GM19035 (cell line): ENCODE results near the gene SYNE3.

Experiments used
- ATAC-seq: cut with Tn5 transposase; IDR thresholded peaks from one replicate; pipeline ENCODE4 v1.9.1; 2021; ENCODE audit not compliant: unreplicated experiment

SYNE3 gene

DNA sequence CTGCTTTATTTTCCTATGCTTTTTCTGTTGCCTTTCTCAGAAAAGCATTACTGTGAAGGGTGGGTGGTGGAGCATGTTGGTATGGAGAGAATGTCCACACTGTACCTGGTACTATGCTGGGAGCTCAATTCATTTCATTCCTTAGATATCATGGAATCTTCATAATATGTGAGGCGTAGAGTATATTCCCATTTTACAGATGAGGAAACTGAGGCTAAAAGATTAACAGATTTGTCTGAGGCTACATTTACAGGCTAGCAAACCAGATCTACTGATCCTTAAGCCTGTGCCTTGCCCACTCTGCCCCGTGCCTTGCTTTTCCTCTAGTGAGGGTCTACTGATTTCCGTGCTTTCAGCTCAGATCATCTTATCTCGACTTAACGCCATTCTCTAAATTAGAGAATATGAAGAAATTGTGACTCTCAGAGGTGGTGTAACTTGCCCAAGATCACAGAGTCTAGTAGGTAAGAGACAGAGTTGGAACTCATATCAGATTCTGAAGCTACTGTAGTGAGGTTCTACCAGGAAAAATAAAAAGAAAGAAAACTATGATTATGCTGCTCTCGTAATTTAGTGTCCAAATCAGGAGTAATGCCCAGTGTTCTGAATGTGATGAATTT, 23.9 kb upstream of the SYNE3 start:
- ATAC-seq: no peak

DNA sequence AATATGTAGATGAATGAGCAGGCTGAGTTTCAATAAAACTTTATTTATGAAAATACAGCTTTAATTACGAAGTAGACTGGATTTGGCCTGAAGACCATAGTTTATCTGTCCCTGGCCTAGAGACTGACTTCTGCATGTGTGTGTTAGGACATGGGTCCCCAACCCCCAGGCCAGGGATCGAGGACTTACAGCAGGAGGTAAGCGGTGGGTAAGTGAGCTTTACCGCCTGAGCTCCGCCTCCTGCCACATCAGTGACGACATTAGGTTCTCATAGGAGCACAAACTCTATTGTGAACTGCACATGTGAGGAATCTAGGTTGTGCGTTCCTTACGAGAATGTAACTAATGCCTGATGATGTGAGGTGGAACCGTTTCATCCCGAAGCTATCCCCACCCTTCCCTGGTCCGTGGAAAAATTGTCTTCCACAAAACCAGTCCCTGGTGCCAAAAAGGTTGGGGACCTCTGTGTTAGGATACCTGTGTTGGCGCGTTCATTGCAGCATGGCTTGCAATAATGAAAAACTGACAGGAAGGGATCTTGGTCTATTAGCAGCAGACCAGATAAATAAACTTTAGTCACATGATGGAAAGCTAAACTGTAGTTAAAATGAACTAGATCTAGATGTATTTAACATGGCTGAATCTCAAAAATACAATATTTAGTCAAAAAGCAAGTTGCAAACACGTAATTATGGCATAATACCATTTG, 22.5 kb upstream of the SYNE3 start:
- ATAC-seq: no peak

DNA sequence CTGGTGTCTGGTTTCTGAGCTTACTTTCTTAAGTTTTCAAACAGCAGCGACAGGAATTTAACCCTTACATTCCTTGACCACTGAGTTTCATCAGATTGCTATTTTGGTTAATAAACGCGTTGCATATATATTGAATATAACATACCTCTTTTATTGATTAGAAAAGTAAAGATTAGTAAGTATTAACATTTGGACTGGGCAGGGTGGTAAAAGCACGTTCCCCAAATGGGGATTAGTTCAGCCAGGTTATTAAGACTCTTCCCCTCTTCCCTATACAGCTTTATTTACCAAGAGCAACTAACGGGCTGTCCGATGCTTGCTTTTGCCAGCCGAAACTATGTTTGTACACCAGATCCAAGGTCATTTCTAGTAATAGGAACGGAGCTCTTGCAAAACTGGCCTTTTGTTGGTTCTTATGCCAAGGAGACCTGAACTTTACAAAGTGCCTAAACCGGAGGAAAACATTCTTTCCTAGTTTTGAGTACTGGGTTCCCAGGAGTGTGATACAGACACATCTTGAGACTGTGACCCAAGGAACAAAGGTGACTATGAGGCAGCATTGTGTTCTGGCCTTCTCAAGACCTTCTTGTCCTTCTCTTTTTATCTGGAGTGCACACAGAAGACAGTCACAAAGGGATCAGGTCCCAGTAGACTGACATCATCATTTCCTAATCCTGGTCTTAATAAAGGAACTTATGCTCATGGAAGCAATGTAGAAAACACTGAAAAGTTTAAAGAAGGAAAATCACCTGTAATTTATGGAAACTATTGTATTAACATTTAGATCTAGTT, 21.0 kb upstream of the SYNE3 start:
- no peak for ATAC-seq

DNA sequence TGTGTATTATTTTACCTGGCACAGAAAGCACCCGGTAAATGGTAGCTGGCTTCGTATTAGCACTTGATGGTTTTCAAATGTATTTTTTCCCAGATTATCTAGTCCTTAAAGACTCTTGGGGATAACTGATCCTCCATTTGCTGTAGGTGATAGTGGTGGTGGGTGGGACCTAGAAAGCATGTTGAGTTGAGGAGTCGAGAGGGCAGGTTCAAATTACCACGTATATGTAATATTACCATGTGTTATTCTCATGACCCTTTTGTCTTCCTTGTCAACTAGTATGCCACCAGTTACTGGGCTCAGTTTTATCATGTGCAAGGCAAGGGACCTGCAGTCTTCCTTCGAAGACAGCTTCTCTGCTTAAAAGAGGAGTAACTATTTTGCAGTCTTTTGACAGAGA, 20.2 kb upstream of the SYNE3 start:
- ATAC-seq: no peak

DNA sequence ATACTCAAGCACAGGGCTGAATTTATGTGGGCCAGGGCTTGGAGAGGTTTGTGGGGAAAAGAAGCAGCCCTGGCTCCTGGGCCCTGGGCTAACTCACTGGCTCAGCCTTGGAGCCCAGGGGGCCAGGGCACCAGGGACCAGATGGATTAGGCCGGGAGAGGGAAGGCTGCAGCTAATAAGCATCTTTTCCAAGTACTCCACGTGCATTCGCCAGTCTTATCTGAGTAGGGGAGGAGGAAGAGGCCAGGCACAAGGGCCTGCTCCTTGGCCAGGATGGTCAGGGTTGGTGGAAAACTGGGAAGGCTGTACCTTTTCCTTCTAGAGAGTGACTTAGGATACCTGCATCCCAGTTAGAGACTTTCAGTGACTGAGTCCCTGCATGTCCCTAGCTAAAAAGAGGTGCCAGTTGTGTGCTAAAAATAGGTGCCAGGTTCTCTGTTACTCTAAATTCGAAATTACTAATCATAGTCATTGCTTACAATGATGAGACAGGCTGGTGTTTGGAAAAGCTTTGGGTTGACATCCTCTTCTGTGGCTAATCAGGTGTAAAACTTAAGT, 19.7 kb upstream of the SYNE3 start:
- ATAC-seq: no peak

DNA sequence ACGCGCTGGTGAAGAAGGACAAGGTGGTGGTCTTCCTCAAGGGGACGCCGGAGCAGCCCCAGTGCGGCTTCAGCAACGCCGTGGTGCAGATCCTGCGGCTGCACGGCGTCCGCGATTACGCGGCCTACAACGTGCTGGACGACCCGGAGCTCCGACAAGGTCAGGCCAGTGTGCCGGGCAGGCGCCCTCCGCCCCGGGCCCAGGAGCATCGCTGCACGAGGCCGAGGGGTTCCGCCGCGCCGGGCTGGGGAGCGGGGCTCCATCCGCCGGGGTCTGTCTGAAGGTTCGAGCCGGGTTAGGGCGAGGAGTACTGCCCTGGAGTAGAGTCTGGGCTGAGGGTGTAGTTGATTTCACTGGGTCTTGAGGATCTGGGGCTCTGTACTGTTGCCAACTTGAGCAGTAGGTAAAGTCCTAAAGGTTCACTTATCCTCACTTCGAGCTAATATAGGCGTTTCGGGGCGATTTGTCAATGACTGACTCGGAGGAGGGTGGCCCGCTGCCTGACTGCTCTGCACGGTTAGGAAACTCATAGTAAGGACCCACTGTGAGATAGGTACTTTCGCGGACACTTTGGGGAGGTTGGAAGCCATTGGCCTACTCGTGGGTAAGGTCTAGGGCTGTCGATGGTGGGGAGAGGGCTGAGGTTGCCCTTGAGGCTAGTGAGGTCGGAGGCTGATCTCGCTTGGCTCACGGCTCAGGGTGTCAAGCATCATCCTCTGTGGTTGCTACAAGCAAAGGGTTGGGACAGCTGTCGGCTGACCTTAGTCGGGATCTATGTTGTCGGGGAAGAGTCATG, 19.0 kb upstream of the SYNE3 start:
- ATAC-seq: peak; percentile 5

DNA sequence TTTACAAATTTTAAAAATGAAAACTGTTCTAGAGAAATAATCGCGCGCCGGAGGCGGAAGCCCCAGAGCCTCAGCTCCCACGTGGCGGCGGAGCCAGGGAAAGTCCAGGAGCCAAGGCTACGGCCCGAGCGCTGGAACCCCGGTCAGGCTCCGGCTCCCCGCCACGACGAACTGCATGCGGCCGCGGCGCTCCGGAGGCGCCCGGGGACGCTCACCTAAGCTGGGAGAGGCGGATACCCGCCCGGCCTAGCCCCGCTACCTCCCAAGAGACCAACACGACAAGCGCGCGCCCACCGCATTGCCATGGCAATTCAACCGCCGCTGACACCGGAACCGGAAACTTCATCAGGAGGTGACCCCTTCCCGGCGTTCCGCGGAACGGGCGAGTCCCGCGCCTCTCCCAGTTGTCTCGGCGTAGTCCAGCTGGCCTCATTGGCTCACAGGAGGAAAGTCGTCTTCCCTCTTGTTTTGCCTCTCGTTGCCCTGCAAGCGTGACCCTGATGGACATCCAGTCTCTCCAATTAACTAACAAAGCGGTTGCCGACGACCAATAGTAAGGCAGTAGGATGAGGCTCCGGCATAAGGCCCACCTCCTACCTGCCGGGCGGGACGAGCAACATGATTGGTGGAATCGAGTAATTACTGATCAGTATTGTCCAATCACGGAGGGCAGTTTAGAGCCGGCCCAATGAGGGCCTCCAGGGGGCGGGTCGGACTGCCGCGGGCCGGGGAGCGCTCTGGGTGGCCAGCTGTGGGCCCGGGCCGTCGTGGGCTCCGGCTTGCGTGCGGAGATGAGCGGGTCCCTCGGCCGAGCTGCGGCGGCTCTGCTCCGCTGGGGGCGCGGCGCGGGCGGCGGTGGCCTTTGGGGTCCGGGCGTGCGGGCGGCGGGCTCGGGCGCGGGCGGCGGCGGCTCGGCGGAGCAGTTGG, 18.1 kb upstream of the SYNE3 start, which contains the start of gene GLRX5:
Gene GLRX5 (plus strand): TSS at position 752 of the 927 bp plus-strand sequence. CDS start 40 bp downstream, at position 792.
- peak; percentile 88 for ATAC-seq

DNA sequence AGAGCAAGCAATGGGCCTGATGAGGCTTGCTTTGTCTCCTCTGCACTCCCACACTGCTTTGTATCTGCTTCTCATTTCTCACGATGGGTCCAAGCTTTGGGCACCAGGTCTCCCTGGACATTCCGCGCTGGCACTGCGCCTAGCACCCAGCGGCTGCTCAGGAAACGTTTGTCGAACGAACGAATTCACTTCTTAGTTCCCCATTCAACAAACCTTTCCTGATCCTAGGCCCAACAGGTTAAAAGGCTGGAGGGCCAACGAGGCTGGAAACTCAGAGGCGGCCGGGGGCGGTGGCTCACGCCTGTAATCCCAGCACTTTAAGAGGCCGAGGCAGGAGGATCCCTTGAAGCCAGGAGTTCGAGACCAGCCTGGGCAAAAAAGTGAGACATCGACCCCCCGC, 17.4 kb upstream of the SYNE3 start:
- ATAC-seq: no peak

DNA sequence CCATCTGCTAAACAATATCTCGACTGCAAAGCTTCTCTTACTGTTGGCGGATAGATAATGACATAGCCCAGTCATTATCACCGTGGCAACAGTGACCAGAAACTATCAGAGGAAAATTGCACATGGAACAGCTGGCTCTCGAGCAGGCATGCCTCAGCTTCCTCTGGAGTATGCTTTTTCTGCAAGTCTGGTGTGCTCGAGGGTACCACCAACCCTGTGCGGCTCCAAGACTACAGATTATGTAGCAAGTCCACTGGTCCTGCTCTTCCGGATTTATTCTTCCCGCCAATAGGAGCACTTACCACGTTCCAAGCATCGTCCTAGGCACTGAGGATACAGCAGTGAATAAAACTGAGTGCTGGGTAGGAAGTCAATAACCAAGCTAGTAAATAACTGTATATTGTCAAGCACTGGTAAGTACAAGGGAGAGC, 17.0 kb upstream of the SYNE3 start:
- ATAC-seq: no peak

DNA sequence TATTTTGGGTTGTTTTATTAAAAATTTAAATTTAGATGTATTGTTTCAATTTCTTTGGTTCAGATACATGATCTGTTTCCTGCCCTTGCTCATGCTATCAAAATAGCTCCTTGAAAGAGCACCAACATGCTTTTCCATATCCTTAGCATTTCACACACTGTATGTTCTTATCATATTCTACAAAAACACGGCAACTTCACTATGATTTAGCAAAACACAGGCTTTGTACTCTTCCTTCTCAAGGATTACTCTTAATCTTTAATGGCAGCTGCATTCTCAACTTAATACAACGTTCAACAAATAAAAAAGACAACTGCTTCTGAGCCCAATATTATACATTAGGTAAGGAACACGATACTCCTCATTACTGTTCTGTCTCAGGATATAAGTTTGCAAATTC, 15.5 kb upstream of the SYNE3 start:
- no peak for ATAC-seq

DNA sequence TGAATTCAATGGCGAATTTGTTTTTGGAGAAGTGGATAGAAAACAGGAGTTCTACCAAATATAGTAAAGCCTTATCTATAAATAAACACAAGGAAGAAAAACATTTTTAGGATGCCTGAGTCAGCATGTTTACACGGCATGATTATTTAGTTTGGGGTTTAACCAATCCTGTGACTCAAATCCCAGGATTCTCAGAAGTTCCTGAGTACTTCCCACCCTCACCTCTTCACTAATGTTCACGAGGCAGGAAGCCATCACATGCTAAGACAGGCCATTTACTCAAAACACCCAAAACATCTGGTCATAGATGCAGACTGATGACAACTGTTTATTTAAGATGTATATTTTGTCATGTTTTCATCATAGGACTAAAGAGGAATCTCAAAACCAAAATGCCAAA, 15.0 kb upstream of the SYNE3 start:
- no peak for ATAC-seq

DNA sequence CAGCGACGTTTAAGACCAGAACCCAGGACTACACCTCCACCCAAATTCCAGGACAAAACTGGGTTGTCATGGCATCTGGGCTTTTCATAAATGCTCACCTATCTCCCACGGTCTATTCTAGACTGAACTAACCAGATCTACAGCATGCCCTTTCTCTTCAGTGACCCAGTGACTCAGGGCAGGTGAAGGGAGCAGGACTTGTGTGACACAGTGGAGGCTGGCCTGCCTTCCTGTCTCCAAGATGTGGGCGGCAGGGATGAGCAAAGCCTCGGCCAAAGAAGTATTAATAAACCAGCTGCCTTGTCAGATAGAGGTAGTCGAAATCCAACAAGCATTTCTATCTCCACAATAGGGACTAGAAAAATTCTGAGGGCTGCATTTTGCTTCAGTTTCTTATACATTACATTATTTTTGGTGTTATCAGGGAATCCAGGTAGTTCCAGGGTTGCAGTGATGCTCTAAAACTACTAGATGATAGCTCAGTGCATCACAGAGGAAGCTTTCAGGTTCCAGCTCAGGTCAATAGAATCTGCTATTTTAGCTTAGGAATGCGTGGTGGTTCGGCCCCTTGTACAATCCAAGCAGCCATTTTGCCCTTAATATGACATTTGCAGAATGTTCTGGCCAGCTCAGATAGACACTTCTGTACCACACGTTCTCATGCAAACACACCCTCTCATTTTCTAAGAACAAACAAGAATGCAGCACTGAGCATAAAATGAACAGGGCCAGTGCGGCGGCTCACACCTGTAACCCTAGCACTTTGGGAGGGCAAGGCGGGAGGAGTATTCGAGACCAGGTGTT, 14.2 kb upstream of the SYNE3 start:
- ATAC-seq: no peak

DNA sequence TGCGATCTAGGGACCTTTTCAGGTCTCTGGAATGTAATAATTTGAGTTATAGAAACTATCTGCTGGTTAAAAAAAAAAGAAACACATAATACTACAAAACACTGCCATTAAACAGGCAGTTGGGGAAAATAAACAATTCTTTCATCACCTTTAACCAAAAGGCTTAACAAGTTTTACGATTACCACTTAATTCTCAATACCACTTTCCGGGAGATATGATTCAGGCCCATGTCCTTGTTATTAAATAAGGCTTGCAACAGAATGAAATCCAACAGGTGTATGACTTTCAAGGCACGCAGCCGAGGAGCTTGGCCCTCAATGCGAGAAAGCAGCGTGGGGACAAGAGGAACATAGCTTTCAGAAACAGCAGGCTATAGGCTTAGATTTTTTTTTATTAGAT, 12.8 kb upstream of the SYNE3 start:
- no peak for ATAC-seq

DNA sequence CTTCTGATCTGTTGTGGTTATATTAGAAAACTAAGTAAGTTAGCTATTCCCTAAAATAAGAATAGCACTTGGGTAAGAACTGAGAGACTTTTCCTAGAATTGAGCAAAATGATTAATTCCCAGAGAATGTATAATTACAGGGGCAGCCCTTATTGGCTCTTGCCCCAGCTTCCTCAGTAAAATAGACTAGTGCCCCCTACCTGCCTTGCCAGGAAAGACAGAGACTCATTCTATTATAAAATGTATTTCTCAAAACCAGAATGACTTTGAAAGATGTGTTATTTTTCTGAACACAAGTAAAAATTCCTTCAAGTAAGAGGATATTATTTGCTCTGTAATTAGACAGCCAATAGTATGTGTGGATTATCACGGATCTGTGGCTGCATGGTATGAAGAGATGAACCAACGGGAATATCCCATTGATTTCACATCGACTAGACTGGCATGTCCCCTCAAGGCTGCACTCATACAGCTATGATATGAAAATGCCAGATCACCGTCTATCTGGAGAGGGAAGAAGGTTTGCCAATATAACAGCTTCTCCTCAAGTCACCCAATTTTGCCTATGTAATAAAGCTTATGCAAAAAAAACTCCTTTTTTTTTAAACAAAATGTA, 11.0 kb upstream of the SYNE3 start:
- ATAC-seq: no peak

DNA sequence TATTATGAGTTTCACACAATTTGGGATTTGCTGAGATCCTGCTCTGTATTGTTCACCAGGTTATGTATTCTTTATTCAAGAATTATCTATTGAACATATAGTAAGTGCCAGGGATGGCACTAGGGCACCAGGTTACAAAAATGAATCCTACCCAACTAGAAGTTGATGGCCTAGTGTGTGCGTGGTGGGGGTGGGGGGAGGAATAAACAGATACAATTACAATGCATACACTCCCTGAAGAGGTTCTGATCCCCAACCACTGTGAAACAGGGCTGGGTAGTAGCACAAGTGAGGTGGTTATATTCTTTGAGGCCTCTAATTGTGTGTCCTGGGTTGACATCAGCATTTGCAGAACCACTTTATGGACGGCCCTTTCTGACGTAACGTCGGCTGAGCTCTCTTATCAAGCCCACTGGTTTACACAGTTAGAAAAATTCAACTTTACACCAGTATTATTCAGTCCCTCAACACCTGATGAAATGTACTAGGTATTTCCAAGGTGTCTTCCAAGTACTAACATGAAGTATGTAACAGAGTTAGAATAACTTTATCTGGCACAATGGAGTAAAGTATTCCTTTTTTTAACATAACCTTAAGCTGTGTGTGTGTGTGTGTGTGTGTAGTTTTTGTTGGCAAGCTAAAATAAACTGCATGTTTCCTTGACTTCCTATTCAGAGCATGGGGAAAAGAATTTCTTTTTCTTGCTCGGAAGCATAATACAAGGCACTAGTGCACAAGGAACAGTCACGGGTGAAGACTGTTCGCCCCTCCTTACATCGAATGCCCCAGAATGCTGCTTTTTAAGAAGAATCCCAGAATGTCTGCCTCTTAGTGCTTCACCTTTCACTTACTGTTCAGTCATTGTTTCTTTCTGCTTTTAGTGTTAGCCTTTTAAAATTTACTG, 10.3 kb upstream of the SYNE3 start:
- ATAC-seq: no peak

DNA sequence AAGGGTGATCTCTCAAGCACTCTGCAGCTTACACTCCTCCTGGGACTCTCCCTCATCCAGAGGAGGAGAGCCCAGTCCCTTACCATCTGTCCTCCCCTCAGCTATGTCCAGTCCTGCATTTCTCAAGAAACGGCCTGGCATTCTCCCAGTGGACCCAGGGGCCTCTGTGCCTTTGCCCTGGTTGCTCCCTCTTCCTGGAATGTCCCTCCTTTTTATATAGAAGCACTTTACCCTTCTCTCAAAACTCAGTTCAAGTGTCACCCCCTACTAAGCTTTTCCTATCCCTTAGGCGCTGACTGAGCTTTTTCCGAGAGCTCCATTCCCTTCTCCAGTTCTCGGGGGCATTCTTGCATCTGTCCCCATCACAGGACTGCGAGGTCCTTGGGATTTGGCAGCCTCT, 9.5 kb upstream of the SYNE3 start:
- no peak for ATAC-seq

DNA sequence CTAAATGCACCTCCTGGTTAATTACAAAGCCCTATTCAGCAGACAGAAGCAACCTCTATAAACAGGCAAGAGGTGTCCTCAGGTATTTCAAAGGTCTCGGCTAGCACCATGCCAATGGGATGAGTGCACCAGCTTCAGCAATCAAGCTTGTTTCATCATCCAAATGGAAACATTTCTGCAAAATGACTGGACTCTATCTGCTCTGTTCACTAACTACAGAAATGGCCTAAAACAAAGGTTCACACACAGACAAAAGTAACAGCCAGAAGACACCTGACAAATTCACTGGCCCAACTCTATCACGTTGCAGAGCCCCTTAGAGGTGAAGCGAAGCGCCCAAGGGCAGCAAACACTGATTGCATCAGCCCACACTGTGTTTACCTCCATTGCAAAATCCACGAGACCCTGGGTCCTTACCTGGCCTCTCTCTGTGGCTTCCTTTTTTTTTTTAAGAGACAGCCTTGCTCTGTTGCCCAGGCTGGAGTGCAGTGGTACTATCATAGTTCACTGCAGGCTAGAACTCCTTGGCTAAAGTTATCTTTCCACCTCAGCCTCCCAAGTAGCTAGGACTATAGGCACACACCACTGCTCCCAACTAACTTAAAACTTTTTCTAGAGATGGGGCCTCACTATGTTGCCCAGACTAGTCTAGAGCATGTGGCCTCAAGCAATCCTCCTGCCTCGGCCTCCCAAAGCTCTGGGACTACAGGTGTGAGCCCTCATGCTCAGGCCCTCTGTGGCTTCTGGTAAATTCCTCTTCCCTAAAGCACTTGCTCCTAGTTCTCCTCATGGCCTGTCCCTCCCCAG, 8.5 kb upstream of the SYNE3 start:
- no peak for ATAC-seq
